Activated T-cell treated with anti-CD3 and anti-CD28 coated beads for 4 hours (primary cell): Measurements from ENCODE around the gene AACS.
"Not testable (repeated sequence)": the region's sequence is repeated elsewhere in the genome, so short reads cannot be mapped to it uniquely, and the experiment has no call there.

Experiments
- DNase-seq: peaks from one replicate; pipeline ENCODE4 v3.0.0-alpha.2; 2020

AACS gene

DNA sequence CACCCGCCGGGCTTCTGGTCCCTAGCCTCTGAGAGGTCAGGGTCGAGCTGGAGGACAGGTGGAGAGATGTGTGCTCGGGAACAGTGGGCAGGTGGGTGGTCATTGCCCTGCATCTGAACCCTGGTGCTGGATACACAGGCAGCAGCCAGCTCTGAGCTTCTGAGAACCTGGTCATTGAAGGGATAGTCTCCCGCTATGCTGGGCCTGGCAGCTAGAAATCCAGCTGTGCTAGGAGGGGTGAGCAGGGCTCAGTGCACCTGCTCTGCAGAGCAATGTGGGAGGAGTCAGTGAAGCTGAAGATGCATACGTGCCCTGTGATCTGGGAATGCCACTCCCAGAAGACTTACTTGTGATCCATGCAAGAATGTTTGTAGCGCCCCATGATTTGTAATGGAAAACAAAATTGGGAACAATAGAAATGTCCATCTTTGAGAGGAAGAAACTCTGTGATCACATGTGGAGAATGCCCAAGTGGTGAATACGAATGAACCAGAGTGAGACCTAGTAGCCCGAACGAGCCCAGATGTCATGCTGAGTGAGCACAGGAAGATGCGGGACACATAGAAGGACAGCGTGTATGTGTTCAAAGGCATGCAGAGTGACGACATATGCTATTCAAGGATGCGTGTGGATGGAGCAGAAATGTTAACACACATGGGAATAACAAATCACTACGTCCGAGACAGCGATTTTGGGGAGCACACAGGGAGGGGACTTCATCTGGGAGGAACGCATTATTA lies 63.4 kb downstream of the AACS start:
- DNase-seq: no peak

DNA sequence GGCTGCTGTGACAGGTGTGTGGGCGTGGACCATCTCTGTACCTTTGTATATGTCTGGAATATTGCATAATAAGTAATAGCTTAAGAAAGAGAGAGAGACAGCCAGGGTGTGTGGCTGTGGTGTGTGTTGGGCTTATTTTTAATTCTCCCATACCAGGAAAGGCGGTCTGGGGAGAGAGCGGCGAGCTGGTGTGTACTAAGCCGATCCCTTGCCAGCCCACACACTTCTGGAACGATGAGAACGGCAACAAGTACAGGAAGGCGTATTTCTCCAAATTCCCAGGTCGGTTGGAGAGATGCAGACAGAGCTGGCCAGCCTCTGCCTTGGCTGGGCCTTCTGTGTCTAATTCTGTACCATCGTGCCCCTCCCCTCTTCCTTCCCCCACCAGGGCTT lies 63.9 kb downstream of the AACS start:
- DNase-seq: no peak

DNA sequence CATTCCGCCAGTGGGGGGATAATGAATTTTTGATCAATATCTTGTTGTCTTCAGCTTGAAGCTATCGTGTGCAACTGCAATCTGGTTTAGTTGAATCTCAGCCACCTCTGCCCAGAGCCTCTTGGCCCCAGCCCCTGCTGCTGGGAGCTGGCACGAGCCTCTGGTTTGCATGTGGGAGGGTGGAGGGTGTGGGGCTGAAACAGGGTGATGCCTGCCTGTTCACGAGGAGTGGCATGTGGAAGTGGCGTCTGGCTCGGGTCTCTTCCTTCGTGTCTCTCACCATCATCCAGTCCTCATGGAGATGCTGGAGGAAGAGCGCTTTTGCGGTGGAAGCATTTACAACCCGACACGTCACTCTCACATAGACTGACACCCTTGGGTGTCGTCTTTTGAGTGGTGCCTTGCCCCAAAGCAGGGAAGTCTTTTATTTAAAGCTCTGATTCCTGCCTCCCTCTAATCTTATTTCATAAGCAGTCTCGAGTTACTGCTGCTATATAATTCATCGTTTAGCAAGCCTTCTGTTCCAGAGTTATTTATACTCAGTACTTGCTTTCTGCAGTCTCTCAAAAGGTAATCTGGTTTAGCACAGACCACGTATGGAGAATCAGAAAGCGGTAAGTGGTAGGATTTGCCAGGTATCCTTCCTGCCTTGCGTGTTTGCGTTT lies 64.5 kb downstream of the AACS start:
- no peak for DNase-seq

DNA sequence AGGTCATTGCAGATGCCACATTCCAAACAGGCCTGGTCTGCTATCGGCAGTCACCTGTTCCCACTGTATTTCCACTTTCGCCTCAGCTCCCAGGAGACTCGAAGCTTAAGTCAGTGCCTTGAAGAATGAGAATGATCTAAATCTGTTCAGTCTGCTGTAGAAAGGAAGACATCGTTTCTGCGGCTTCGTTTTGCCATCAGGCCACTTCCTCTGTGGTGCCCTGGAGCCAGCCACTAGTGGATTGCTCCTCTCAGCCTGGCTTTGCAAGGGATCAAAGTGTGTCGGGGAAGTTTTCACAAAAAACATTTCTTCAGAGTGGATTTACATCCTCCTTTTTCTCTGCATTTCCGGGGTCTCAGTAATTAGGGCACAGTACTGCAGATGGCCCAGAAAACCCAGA lies 66.7 kb downstream of the AACS start:
- DNase-seq: no peak

DNA sequence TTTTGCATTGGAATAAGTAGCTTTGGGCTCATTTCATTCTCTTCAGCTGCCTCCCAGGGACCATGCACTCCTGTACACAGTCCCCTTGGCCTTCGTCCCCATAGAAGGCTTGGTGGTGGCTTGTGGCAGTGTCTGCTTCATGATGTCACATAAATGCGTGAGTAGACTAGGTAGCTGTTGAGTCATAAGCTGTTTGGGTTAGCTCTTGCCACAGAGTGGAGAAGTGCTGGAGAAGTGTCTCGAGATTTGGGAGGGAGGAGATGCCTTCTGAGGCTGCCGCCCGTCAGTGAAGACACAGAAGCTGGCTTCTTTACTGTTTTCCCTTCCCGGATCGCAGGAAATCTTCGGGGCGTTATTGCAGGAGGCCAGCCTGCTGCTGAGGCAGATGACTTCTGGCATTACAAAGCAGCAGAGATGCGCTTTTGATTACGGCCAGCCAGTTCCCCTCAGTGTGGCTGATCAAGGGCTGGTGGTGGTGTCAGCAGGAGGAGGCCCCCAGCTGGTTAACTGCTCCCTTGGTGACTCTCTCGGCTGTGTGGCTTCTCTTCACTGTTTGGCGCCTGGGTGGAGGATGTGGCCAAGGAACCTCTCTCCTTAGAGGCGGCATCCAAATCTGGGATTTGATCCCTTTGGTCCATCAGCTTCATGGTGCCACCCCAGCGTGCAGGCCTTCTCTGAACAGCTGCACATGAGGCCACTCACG lies 67.6 kb downstream of the AACS start:
- DNase-seq: no peak

DNA sequence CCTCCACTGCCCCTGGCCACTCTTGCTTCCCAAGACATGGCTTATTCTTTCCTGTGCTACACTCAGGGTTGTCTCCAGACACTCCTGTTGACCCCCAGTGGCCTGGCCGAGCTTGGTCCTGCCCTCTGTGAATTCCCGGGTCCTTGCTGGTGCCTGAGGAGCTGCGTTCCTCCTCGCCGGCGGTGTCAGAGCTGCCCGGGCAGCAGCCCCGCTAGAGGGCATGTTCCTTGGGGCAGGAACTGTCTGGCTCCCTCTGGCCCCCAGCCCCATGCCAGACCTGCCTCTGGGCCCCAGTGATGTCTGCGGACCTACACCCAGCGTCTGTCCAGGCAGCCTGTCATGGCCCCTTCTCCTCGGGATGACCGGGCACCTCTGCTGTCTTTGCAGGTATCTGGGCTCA lies 68.4 kb downstream of the AACS start:
- no peak for DNase-seq

DNA sequence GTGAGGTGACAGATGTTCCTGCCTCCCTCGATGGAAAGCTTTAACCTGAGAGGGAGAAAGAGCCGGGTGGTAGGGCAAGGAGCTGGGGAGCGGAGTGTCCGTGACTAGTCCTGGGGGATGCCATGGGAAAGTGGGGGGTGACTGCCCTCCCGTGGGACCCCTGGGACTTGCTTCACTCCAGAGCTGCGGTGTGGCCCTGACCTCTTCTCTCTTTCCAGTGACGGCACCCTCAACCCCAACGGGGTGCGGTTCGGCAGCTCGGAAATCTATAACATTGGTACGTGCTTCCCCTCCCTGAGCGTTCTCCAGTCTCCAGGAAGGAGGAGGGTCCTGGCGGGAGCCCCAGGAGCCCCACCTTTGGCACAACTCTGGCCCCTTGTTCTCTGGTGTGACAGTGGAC lies 69.3 kb downstream of the AACS start:
- no peak for DNase-seq

DNA sequence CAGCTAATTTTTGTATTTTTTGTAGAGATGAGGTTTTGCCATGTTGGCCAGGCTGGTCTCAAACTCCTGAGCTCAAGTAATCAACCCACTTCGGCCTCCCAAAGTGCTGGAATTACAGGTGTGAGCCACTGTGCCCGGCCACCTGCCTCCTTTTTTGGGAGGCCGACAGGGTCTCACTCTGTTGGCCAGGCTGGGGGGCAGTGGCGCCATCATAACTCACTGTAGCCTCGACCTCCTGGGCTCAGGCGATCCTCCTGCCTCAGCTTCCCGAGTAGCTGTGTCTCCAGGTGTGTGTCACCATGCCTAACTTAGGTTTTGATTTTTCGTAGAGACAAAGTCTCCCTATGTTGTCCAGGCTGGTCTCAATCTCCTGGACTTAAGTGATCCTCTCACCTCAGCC lies 70.7 kb downstream of the AACS start:
- no peak for DNase-seq

DNA sequence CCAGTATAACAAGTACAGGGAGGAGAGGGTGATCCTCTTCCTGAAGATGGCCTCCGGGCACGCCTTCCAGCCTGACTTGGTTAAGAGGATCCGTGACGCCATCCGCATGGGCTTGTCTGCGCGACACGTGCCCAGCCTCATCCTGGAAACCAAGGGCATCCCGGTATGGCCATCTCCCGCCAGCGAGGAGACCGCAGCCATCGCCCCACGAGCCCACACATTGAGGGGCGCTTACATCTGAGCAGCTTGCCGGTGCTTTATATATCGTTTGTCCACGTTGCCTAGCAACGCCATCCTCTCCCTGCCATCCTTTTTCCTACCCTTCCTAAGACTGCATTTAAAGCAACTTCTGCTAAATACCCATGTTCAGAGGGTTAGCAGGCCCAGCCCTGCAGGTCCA lies 71.5 kb downstream of the AACS start:
- no peak for DNase-seq

DNA sequence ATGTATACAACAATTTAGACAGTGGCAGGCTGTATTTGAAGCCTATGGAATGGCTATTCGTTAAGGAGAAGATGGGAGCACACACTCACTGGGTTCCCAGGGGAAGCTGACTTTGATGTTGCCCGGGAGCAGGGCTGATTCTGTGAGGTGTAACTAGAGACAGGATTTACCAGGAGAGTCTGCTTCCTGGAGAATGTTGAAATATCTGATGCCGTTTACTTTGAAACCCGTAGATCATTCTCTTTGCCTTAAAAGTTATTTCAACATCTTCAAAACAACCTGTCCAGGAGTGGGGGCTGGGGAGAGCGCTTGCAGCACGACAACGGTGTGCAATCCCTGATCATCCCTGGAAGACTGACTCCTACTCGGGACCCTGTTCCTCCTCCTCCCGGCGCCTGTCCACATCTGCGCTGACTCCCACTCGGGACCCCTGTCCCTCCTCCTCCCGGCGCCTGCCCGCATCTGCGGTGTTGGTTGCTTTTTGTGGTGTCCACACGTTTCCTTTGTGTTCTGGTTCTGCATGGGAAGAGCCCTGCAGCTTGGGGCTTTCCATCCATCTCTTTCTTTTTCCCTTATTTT lies 72.6 kb downstream of the AACS start:
- DNase-seq: no peak

DNA sequence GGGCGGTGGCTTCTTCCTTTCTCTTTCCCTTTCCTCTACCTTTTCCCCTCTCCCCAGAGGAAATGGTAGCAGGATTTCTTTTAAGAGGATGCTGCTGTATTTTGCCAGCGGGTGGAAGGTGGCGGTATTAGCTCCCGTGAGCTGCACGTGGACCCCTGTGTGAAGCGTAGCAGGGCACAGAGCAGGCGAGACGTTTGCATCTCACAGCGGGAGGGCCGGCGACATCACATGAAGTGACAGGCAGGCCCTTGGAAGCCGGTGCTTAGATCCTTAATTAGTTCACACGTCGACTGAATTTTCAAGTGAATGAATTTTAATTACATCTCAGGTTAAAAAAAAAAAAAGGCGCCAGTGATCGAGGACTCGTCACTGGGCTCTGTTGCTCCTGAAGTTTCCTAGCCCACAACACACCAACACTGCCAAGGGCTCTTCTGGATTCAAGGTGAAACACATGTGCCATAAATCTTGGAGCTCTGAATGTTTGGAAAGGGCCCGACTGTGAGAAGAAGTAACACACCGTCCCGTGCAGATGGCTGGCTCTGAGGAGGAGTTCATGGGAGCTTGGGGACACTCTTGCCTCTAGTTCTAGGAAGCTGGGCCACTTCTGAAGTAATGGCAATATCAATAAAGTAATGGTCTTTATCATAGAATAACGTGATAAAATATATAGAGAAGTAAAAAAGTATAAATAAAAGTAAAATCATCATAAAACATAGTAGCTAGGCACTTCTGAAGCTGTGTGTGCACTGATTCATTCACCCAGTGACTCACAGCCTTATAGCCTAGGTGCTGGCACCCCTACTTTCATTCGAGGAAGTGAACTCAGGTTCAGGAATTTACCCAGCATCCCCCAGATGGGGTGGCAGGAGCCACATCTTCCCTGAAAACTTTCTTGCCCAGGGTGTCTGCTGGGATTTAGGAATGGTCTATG lies 75.3 kb downstream of the AACS start:
- DNase-seq: no peak

DNA sequence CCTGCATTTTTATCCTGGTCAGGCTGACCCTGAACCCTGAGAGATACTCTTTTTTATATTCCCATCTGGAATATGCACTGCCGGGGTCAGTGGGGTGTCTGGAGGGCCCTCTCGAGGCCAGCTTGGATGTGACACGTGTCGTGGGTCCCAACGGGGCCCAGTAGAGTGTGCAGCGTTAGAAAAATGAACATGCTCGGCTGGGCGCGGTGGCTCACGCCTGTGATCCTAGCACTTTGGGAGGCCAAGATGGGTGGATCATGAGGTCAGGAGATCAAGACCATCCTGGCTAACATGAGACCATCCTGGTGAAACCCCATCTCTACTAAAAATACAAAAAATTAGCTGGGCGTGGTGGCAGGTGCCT lies 76.0 kb downstream of the AACS start:
- DNase-seq: not testable (repeated sequence)

DNA sequence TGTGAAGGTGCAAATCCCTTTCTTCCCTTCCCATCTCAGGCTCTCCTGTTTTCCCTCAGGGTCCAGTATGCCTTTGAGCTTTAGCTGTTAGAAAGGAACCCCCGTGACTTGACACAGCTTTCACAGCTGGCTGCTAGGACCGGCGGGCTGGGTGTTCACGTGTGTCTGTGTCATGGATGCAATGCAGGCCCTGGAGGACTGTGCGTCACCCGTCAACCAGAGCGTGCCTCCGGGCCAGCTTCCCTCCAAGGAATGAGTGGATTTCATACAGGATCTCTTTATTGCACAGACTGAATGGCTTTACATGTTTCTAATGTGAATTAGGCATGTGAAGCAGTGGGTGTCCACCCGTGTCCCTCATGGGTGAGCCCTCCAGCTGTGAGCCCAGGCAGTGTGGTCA lies 77.4 kb downstream of the AACS start:
- no peak for DNase-seq

DNA sequence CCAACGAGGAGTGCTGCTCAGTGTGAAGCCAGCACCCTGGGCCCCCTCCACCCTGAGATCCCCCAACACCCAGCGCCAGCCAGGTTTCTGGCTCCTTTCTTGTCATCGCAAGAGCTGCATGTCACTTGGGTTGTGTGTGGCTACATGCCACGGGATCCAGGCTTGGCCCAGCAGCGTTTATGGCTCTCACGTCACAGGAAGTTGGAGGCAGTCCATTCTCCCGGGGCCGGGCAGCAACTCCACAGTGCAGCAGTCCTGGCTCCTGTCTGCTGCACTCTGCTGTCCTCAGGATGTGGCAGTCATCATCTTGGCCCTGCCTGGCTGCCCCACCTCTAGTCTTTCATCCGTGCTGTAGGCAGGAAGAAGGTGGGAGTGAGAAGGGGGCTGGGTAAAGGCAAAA lies 78.3 kb downstream of the AACS start:
- no peak for DNase-seq

DNA sequence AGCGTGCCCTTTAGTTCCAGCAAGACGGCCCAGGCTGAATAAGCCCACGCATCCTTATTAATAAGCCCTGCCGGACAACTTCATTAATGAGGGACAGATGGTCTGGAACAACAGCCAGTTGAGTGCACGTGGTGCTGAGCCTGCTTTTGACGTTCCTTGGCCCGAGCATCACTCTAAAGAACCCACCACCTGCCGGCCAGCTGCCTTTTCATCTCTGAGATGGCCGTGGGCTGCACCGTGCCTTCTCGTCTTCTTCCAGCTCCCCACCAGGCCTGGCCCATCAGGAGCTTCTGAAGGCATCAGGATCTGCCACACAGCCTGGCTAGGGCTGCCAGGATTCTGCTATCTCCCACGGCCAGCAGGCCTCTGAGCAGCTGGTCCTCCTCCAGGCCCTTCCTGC lies 80.0 kb downstream of the AACS start:
- no peak for DNase-seq

DNA sequence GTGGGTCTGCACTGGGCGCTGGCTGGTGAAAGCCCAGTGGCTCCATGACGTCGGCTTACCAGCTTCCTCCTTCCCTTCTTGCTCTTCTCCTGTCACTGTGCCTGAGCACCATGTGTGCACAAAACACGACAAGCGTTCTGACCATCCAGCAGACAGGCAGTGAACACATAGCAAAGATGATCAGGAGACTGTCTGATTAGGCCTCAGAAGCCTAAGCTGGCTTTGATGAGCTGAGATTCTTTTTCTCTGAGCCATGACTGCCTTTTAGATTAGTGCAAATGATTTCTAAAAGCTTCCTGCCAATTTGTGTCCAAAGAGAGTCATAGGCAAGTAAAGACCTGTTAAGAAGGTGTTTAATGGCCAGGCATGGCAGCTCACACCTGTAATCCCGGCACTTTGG lies 83.1 kb downstream of the AACS start:
- no peak for DNase-seq

DNA sequence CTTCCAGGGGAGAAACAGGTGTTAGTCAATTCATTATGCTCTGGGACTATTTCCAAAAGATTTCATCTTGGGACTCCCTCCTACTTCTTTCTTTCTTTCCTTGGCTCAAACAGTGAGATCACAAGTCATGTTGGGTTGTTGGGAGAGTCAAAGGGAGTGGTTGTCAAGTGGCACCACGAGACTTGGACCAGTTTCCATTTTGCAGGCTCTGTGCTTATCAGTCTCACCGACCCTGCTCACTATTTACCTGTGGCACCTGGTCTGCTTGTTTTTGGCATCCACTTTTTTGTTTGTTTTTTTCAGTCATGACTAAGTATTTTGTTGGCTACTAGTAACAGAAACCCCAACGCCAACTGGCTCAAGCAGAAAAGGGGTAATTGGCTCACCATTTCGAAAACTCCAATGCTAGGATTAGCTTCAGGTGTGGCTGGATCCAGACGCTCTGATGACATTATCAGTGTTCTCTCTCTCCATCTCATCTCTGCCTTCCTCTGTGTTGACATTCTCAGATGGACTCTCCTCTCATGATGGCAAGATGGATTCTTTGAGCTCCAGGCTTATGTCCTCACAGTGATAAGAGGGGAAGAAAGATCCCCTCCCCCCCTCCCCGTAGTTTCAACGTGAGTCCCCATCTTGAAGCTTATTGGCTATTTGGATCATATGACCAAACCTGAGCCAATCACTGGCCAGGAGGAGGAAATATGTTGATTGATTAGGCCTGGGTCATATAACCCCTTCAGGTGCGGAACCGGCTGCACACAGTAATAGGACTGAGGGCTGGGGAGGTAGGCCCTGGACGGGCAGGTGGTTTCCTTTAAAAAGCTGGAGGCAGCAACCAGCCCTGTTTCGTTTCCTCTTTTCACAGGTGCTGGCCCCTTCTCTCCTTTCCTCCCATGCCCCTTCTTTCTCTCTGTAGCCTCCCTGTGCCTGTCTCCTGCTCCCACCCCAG lies 84.2 kb downstream of the AACS start:
- no peak for DNase-seq

DNA sequence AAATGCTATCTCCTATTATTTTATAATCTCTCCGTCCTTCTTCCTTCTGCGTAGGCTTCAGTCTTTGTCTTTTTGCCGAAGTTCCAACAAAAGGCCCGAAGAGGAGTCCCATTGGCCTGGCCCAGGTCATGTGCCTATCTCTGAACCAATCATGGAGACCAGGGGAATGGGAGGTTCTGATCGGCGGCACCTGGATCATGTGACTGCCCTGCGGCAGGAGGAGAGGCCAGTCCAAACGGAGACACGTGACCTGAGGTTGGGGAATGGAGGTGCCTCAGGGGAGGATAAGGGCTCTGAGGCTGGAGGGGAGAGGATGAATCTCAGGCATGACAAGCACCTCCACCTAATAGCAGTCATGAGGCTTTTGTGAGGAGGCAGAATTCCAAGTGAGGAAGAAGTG lies 86.0 kb downstream of the AACS start:
- no peak for DNase-seq

DNA sequence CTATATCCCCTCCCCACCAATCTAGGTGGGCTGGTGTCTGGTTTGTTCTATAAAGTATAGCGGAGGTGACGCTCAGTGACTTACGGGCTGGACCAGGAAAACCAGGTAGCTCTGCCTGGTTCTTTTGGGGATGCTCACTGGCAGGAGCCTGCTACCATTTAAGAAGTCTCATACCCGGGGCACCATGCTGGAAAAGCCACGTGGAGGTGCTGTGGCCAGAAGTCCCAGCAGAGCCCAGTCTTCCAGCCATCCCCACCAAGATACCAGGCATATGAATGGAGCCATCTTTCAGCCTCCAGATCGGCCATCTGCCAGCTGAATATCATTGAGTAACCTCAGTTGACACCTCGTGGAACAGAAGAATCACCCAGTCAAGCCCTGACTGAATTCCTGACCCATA lies 87.2 kb downstream of the AACS start:
- no peak for DNase-seq

DNA sequence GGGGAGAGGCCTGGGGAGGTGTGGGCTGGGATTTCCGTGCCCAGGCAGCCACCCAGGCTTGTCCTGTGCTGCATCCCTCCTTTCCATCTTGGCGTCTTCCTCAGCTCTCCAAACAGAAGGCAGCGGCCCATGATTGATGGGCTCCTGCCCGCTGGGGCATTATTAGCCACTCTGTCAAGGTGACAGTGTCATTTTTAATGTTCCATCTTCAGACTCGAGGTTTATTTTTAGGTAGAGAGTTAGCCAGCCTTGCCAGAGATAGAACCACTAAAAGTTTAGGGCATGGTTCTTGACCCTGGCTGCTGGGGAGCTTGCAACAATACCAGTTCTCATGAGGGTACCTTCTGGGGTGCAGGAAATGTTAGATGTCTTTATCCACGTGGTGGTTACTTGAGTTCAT lies 90.1 kb downstream of the AACS start:
- no peak for DNase-seq

DNA sequence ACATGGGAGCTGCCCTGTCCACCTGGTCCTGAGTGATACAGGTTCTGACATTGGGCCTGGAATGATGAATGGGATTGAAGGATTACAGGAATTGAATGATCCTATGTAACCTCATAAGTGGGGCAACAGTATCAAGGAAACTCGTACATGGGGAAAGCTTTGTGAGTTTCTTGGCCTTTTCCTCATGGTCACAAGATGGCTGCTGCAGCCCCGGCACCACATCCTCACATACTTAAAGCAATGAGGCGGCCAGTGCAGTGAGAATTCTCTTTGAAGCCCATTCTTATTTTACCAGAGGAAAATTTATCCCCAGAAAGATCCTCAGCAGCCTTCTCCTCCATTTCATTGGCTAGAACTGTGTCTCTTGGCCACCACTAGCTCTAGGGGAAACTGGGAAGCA lies 91.9 kb downstream of the AACS start:
- no peak for DNase-seq

DNA sequence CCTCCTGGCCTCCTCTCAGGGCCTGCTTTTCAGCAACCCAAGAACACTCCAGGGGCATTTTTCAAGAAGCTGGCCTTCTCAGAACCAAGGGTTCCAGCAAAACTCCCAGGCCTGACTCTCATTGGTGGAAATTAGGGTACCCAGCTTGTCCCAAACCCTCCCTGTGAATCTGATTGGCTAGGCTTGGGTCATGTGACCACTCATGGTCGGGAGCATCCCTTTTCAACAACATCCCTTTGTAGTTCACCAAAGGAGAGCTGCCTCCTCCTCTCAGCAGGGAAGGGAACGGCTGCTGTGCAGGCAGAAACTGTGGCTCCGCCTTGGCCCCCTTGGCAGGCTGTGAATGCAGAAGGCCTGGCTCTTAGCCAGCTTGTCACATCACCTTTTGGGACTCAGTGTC lies 94.5 kb downstream of the AACS start:
- DNase-seq: no peak
